Vagina (tissue), 2 donors: ENCODE data around the gene NUP54. TPM values are rescaled to one million over a fixed set of nuclear protein-coding genes. Genes with fewer than 3 reads are reported as not detected.

ENCODE experiments used
- DNase-seq, 2 donors: peaks; one replicate each; pipeline ENCODE4 v3.0.0-alpha.2; 2017; ENCODE audit errors: extremely low spot score in 2 of 2
- H3K27ac ChIP-seq: fragments of 200-600 bp; sonication (generic); one replicate; pipeline ENCODE4 v1.5.1; 2019
- H3K27me3 ChIP-seq: fragments of 200-600 bp; sonication (generic); one replicate; pipeline ENCODE4 v1.5.1; 2019
- H3K36me3 ChIP-seq, 2 donors: fragments of 200-600 bp; sonication (generic); one replicate each; pipeline ENCODE4 v1.5.1; 2017 to 2019
- H3K4me1 ChIP-seq: fragments of 200-600 bp; sonication (generic); one replicate; pipeline ENCODE4 v1.5.1; 2019
- H3K4me3 ChIP-seq, 2 donors: fragments of 200-600 bp; sonication (generic); 1 replicate in 1 of 2; 2 replicates in 1 of 2; pipeline ENCODE4 v1.5.1; 2016 to 2019
- H3K9me3 ChIP-seq: fragments of 200-600 bp; sonication (generic); one replicate; pipeline ENCODE4 v1.5.1; 2019
- CTCF ChIP-seq, 3 experiments: fragments of 450-650 bp in 2 of 3; fragments of 200-600 bp in 1 of 3; sonication (generic) in 1 of 3; IDR thresholded peaks; one replicate each; pipeline ENCODE4 v1.5.1; 2017 to 2019; ENCODE audit warnings: antibody characterized with exemption in 3 of 3, mild to moderate bottlenecking in 2 of 3, moderate library complexity in 2 of 3
- POLR2A ChIP-seq, 2 donors: fragments of 450-650 bp; IDR thresholded peaks; one replicate each; pipeline ENCODE4 v1.6.1; 2017; ENCODE audit warnings: antibody characterized with exemption in 2 of 2, mild to moderate bottlenecking in 2 of 2, moderate library complexity in 2 of 2
- POLR2AphosphoS5 ChIP-seq, 2 donors: sonication (generic); formaldehyde crosslinking; IDR thresholded peaks; one replicate each; pipeline ENCODE4 v1.9.0; 2017; ENCODE audit warnings: antibody characterized with exemption in 2 of 2, mild to moderate bottlenecking in 2 of 2, low read depth in 1 of 2; ENCODE audit not compliant: insufficient read depth in 1 of 2
- intact Hi-C: fragments of 100-400 bp; cut with DNase I; formaldehyde crosslinking; loops from one replicate; pipeline ENCODE4 v1.15.1; 2023
- total RNA-seq: library from RNA; depleted of rRNA; stranded (reverse); fragments of >200 nt; gene quantifications from one replicate; pipeline ENCODE4 v1.2.3, GENCODE V29; 2016

Gene NUP54
- total RNA-seq, 1 donor from 2014 or later: 31.2 TPM

- no peaks in the 10 kb centered on the region for H3K27me3 ChIP-seq
- H3K36me3 ChIP-seq: no peaks in the 10 kb centered on the region
- no peak overlapping the region for H3K27ac ChIP-seq
- DNase-seq: no peak
- intact Hi-C loops: no loop called here
- H3K4me1 ChIP-seq: no peaks in the 10 kb centered on the region
- TF ChIP-seq POLR2A (IDR thresholded peaks at IDR 0.05) (no peak), CTCF (IDR thresholded peaks at IDR 0.05) (no peak), POLR2AphosphoS5 (IDR thresholded peaks at IDR 0.05; ENCODE audit: insufficient read depth in 1 of 2, low read depth in 1 of 2) (no peak)
- H3K9me3 ChIP-seq: no peaks in the 10 kb centered on the region
- H3K4me3 ChIP-seq: no peak overlapping the region
Observed at GRCh38 chr4:76083386-76083988, 64.7 kb downstream of the NUP54 start.

GRCh38 chr4:76078033-76078613, 70.1 kb downstream of the NUP54 start:
- DNase-seq: no peak
- no peak overlapping the region for H3K27ac ChIP-seq
- TF ChIP-seq CTCF (IDR thresholded peaks at IDR 0.05) (no peak), POLR2A (IDR thresholded peaks at IDR 0.05) (no peak), POLR2AphosphoS5 (IDR thresholded peaks at IDR 0.05; ENCODE audit: insufficient read depth in 1 of 2, low read depth in 1 of 2) (no peak)
- H3K9me3 ChIP-seq: no peaks in the 10 kb centered on the region
- no peak overlapping the region for H3K4me3 ChIP-seq
- no peaks in the 10 kb centered on the region for H3K36me3 ChIP-seq
- H3K27me3 ChIP-seq: no peaks in the 10 kb centered on the region
- no peaks in the 10 kb centered on the region for H3K4me1 ChIP-seq
- intact Hi-C loops: no loop called here

GRCh38 chr4:76074993-76075600, 73.1 kb downstream of the NUP54 start:
- Histone ChIP-seq H3K9me3 (no peaks in the 10 kb centered on the region), H3K27me3 (no peaks in the 10 kb centered on the region), H3K36me3 (no peaks in the 10 kb centered on the region), H3K4me3 (no peak overlapping the region), H3K27ac (no peak overlapping the region), H3K4me1 (no peaks in the 10 kb centered on the region)
- intact Hi-C loops: no loop called here
- TF ChIP-seq CTCF (IDR thresholded peaks at IDR 0.05) (no peak), POLR2A (IDR thresholded peaks at IDR 0.05) (no peak)
- DNase-seq: no peak

- intact Hi-C loops: no loop called here
- H3K27me3 ChIP-seq: no peaks in the 10 kb centered on the region
- no peak within 1 kb of the TSS for H3K4me3 ChIP-seq
- no peaks in the 10 kb centered on the region for H3K36me3 ChIP-seq
- no peak within 1 kb of the TSS for H3K27ac ChIP-seq
- TF ChIP-seq POLR2A (IDR thresholded peaks at IDR 0.05): no peak
- TF ChIP-seq CTCF (IDR thresholded peaks at IDR 0.05): no peak
- TF ChIP-seq POLR2AphosphoS5 (IDR thresholded peaks at IDR 0.05; ENCODE audit: insufficient read depth in 1 of 2, low read depth in 1 of 2): no peak
- H3K4me1 ChIP-seq: no peaks in the 10 kb centered on the region
- no peaks in the 10 kb centered on the region for H3K9me3 ChIP-seq
- no peak for DNase-seq
Observed at GRCh38 chr4:76074468-76074867, 73.7 kb downstream of the NUP54 start, which contains the start of gene ART3. ART3 (plus strand) TSS chr4:76074709; CDS start chr4:76075890, 1,181 bp downstream.

- H3K36me3 ChIP-seq: no peaks in the 10 kb centered on the region
- intact Hi-C loops: no loop called here
- H3K27me3 ChIP-seq: no peaks in the 10 kb centered on the region
- DNase-seq: no peak
- H3K27ac ChIP-seq: no peak overlapping the region
- H3K4me3 ChIP-seq: no peak overlapping the region
- no peaks in the 10 kb centered on the region for H3K9me3 ChIP-seq
- H3K4me1 ChIP-seq: no peaks in the 10 kb centered on the region
- no peak for TF ChIP-seq POLR2AphosphoS5 (IDR thresholded peaks at IDR 0.05; ENCODE audit: insufficient read depth in 1 of 2, low read depth in 1 of 2)
- no peak for TF ChIP-seq CTCF (IDR thresholded peaks at IDR 0.05)
- TF ChIP-seq POLR2A (IDR thresholded peaks at IDR 0.05): no peak
Observed at GRCh38 chr4:76072760-76073159, 75.4 kb downstream of the NUP54 start.
